Measurements from ENCODE around the gene NAPG. TPM values are rescaled to one million over a fixed set of nuclear protein-coding genes. Genes with fewer than 3 reads are reported as not detected.

NAPG gene
- 24.5 and 33.9 TPM in 2 replicates for total RNA-seq (2014; rRNA removed; shearing (Covaris generic); ENCODE audit: low replicate concordance)

DNA sequence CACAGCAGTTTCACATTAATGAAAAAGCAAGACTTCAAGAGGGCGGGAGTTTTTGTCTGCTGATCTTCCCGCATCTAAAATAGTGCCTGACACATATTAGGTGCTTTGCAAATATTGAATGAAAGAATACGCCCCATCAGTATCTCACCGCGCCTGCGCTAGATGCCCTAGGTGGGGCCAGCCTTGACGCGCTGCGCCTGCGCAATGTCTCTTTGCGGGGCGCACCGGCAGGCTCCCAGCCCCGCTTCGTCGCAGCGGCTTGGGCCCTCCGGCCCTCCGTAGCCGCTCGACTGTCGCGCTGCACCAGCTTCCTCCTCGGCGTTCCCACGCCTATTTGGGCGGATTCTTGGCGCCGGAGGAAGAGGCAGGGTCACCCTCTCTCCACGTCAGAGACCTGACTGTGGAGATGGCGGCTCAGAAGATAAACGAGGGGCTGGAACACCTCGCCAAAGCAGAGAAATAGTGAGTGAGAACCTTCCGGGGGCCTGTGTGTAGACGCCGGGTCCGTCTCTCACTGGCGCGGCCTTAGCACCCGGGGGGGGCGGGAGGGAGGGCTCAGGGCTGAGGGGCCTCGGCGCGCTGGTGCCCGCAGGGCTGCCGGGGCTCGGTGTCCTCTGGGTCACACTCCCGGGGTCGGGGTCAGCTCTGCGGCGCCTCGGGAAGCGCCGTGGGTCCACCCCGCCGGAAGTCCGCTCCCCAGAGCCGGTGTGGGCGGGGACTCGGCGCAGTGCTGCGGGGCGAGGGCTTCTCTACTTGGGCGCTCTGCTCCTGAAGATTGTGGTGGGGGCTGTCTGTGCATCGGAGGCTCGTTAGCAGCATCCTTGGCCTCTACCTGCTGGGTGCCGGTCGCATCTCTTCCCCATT lies at the start of gene NAPG:
Gene NAPG (plus strand): TSS at position 331 of the 864 bp plus-strand sequence. CDS start 76 bp downstream, at position 407.
- DNase-seq, result peak; percentile 92
- peaks cover 1% of the 10 kb centered on the region; the same call in 1 of the 2 replicates for H3K36me3 ChIP-seq
- H3K4me3 ChIP-seq, result peak within 1 kb of the TSS; percentile 79
- no peaks in the 10 kb centered on the region for H3K9me3 ChIP-seq
- H3K27me3 ChIP-seq, result no peaks in the 10 kb centered on the region

DNA sequence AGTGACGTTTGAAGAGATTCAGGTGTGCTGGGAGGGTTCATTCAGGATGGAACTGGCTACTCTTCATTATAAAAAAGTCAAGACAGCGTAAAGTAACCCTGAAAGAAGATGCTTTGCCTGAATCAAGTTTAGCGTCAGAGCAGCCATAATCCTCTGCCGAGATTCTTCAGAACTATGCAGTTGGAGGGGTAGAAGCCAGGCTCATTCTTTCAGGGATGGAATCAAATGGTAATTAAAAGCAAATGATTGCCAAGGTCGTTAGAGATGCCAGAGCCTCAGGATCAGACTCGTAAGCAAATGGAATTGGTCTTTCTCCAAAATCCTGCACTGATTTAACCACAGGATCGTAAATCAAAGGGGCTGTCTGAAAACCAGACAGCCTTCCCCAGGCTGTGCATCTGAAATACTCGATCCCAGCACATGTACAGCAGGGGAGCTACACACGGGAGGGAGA lies 49.5 kb upstream of the NAPG start:
- no peaks in the 10 kb centered on the region for H3K27me3 ChIP-seq
- H3K9me3 ChIP-seq, result no peaks in the 10 kb centered on the region
- H3K36me3 ChIP-seq, result no peaks in the 10 kb centered on the region
- H3K4me3 ChIP-seq, result no peak overlapping the region
- no peak for DNase-seq

DNA sequence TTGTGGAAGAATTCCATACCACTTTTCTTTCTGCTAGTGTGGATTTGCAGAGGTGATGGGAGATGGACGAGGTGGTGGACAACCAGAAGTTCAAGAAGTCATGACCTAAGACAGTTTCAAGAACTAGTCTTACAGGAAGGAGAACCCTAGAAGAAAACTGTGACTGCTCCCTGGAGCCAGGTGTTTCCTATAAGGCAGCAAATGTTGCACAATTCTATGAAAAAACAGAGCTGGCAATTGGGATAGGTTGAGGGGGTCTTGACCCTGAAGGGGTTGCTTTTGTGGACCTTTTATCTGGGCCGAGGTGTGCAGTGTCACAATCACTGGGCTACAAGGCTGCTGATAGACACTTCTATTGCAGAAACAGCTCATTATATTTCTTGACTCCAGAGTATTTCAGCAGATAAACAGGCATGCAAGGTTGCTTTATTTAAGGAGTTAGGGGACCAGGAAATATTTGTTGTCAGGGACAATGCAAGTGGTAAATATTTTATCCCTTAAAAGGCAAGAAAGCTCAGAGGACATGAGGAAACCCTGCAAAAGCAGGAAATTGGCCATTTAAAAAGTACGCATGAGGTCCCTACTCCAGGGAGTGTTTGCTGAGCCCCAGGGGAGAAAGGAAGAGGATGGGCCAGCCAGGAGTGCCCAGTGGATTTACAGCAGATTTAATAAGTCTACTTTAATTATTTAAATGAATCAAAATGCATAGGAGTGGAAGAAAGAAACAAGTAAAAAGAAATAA lies 48.5 kb upstream of the NAPG start:
- no peak overlapping the region for H3K4me3 ChIP-seq
- H3K27me3 ChIP-seq, result no peaks in the 10 kb centered on the region
- H3K36me3 ChIP-seq, result no peaks in the 10 kb centered on the region
- no peaks in the 10 kb centered on the region for H3K9me3 ChIP-seq
- DNase-seq, result no peak

DNA sequence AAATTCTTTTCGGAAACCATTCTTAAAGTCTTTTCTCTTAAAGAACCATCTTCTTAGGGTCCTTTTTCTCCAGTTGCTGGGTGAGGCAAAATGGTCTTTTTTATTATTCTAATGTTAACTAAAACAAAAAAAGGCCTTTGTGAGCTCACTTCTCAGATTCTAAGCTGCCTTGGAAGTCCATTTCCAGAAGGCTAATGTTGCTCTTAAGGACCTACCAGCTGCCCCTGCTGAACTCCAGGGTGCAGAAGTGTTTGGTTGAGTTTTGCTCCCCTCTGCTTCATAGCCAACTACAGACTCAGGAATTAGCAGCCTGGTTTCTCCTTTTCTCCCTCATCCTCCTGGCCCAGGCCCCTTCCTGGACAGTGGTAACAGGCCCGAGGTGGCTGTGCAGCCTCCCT lies 48.0 kb upstream of the NAPG start:
- Histone ChIP-seq H3K27me3 (no peaks in the 10 kb centered on the region), H3K36me3 (no peaks in the 10 kb centered on the region), H3K4me3 (no peak overlapping the region), H3K9me3 (no peaks in the 10 kb centered on the region)
- no peak for DNase-seq

DNA sequence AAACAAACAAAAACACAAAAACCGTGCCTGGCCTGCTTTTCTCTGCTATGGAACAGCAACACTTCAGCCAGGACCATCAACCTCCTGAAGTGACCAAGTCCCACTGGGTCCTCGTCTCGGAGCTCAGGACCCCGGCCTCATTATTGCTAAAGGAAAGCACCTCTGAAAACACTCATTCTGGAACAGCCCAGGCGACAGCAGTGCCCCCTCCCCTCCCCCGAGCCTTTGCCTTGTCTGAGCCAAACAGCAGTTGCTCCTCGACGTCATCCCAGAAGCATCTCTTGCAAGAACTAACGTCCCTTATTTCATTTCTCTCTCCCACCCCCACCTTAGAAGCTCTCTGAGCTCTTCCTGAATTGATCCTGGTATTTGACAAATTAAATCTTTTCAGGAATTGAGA lies 44.0 kb upstream of the NAPG start:
- Histone ChIP-seq H3K36me3 (no peaks in the 10 kb centered on the region), H3K27me3 (no peaks in the 10 kb centered on the region), H3K4me3 (no peak overlapping the region), H3K9me3 (no peaks in the 10 kb centered on the region)
- no peak for DNase-seq

DNA sequence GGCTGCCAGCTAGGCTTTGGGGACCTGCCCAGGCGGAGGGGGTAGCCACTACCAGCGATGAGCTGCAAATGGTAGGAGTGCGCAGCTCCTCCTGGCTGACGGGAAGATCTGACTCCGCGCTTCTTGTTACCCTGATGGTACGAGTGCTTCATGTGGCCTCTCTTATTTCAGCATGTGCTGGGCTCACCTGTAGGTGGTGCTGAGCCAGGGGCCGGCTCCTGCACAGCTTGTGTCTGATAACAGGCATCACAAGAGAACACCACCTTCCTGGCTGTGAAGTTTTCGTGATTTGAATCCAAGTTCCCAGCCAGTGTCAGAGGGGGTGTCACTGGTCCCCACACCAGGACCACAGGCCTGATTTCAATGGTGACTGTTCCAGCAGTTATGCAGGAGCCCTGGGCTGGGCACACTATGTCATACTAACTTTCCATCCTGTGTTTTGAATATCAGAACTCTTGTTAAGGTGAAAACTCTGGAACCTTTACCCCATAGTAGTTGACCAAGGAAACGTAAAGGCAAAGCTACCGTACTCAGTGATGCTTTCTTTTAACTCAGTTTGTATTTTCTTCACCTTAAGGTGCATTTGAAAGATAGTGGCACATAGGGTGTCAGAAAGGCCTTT lies 43.4 kb upstream of the NAPG start:
- no peaks in the 10 kb centered on the region for H3K27me3 ChIP-seq
- no peaks in the 10 kb centered on the region for H3K9me3 ChIP-seq
- no peak for DNase-seq
- no peak overlapping the region for H3K4me3 ChIP-seq
- no peaks in the 10 kb centered on the region for H3K36me3 ChIP-seq

DNA sequence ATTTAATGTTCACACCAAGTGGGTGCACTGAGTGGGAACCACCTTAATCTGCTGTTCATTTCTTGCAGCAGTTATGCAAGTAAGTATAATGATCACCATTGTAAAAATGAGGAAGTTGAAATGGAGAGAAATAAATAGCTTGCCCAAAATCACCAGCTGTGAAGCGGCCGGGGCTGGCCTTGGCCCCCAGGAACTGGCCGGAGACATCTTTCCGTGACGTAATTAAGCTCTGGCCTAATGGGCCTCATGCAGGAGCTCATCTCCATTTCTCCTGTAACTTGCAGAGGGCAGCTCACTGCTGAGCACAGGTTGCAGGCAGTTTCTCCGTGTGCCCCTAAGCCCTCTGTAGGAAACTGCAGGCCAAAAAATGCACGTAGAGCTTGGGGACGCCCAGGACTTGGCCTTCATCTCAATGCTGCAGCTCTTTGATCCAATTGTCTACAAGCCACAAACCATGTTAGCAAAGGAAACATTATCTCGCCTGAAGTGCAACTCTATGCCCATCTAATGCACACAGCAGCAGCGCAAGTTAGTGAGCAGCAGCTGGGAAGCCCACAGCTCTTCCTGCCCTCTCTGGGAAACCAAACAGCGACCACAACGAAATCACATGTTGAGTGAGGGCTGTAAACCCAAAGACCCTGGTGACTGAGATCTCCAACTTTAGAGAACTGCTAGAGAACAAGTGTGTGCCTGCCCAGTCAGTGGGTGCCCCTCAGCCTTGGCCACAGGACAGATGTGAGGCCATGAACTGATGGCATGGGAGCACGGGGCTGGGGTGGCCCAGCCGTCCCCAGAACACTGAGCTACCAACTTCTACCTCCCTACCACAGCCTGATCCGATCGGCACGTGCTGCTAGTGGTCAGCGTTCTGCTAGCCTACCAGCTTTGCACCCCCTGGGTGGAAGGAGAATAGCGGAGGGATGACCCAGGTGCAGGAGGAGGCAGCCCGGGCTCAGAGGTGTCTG lies 42.6 kb upstream of the NAPG start:
- H3K9me3 ChIP-seq, result no peaks in the 10 kb centered on the region
- no peak overlapping the region for H3K4me3 ChIP-seq
- H3K27me3 ChIP-seq, result no peaks in the 10 kb centered on the region
- no peak for DNase-seq
- H3K36me3 ChIP-seq, result no peaks in the 10 kb centered on the region

DNA sequence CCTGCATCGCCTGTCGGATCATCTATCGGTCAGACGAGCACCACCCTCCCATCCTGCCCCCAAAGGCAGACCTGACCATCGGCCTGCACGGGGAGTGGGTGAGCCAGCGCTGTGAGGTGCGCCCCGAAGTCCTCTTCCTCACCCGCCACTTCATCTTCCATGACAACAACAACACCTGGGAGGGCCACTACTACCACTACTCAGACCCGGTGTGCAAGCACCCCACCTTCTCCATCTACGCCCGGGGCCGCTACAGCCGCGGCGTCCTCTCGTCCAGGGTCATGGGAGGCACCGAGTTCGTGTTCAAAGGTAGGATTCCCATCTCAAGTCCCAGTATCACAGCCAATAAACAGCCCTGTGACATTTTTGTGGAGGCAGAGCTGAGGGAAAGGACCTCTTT lies 40.4 kb upstream of the NAPG start:
- no peaks in the 10 kb centered on the region for H3K9me3 ChIP-seq
- H3K27me3 ChIP-seq, result no peaks in the 10 kb centered on the region
- H3K4me3 ChIP-seq, result no peak overlapping the region
- DNase-seq, result no peak
- no peaks in the 10 kb centered on the region for H3K36me3 ChIP-seq

DNA sequence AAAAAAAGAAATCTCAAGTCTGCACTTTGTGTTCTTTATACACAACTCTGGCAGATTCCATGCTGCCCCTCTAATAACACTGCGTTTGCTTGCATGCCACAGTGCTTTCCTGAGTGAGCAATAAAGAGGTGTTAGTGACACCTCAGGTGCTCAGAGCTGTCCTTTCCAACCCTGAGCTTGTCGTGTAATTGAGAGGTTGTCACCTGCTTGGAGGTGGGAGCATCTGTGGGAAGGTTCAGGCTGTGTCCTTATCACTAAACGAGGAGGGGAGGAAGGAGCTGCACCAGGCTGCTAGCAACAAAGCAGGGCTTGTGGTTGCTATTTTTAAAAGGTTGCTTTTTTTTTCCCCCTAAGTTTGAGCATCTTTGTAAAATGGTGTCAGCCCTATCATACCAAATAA lies 39.5 kb upstream of the NAPG start:
- Histone ChIP-seq H3K36me3 (no peaks in the 10 kb centered on the region), H3K9me3 (no peaks in the 10 kb centered on the region), H3K27me3 (no peaks in the 10 kb centered on the region), H3K4me3 (no peak overlapping the region)
- no peak for DNase-seq

DNA sequence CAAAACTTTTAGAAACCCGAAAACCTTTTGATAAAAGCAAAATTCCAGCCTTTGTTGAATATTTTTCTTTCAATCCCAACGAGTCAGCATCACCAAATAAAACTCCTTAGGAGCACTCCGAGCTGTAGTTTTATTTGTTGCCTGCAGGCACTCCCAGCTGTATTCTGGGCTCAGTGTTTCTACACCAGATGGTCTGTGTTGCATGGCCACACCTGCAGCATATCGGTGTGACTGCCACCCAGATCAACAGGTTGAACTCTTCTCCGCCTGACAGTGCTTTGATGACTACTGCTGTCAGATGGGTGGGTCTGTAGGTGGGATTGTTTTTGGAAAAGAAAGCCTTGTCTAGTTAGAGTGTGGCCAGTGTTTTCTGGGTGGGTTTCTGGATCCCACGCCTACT lies 38.7 kb upstream of the NAPG start:
- DNase-seq, result no peak
- no peaks in the 10 kb centered on the region for H3K9me3 ChIP-seq
- H3K4me3 ChIP-seq, result no peak overlapping the region
- H3K27me3 ChIP-seq, result no peaks in the 10 kb centered on the region
- no peaks in the 10 kb centered on the region for H3K36me3 ChIP-seq

DNA sequence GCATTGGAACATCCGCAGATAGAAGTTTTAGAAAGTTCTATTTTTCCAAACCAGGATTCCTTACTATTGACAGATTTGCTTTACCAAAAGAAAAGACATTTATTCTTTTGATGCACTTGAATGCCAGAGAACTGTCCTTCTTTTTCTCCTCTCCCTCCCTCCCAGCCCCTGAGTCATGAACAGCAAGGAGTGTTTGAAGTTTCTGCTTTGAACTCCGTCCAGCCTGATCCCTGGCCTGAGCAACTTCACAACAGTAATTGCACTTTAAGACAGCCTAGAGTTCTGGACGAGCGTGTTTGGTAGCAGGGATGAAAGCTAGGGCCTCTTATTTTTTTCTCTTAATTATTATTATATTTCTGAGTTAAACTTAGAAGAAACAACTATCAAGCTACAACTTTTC lies 37.8 kb upstream of the NAPG start:
- Histone ChIP-seq H3K4me3 (no peak overlapping the region), H3K36me3 (no peaks in the 10 kb centered on the region), H3K27me3 (no peaks in the 10 kb centered on the region), H3K9me3 (no peaks in the 10 kb centered on the region)
- peak; percentile 18 for DNase-seq

DNA sequence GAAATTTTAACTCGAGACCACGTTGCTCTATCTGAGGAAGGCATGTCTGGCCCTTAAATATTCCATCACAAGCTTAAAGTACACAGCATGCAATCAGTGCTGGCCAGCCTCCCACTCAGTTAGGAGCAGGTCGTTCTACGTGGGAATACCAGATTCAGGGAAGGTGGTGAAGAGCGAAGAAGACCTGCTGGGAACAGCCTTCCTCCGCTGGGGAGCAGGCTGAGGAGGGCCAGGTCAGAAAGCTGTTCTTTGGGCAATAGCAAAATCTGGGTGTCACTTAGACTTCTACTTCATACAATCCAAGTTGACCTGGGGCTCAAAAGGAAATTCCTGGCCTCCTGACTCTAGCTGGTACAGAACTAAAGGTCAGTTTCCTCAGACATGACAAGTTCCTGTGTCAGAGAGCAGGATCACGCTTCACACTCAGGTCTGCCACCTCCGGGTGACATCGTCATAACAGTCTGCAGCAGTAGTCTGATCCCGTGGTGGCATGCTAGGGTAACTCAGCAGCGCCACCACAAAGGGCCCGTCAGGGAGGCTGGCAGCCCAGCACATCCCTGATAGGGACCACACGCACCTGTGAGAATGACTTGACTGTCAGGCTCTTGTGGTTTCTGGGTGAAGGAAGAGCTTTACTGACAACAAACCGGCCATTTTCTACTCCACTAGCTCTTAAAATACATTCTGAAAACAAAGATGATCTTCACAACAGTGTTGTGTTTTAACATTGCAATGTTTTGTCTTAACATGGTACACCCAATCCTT lies 35.2 kb upstream of the NAPG start:
- DNase-seq, result no peak
- H3K36me3 ChIP-seq, result no peaks in the 10 kb centered on the region
- H3K27me3 ChIP-seq, result no peaks in the 10 kb centered on the region
- H3K4me3 ChIP-seq, result no peak overlapping the region
- no peaks in the 10 kb centered on the region for H3K9me3 ChIP-seq

DNA sequence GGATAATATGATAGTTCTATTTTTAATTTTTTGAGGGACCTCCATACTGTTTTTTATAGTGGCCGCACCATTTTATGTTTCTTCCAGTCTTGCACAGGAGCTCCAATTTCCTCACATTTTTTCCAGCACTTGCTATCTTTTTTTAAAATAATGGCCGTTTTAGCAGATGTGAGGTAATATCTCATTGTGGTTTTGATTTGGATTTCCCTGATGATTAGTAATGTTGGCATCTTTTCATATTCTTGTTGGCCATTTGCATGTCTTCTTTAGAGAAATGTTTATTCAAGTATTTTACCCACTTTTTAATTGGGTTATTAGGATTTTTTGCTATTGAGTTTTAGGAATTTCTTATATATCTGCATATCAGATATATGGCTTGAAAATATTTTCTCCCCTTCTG lies 29.9 kb upstream of the NAPG start:
- no peaks in the 10 kb centered on the region for H3K27me3 ChIP-seq

DNA sequence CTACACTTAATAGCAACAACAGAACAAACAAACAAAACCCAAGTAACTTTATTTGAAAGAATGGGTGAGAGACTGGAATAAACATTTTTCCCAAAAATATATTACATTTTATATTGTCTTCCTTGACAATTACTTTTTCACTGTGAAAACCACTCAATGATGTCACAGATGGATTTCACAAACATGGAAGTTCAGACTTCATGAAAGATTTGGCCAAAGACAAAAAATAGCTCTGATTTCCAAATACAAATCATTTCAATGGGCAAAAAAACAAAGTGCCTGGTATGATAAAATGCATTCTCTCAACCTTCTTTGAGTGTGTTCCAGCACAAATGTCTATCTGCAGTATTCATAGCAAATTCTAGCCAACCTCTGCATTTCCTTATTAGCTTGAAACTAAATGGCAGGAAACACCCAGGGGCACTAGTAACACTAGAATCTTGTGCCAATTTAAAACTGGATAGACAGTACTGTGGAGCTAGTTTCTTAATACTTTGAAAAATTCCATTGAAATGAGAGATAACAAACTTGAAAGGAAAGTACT lies 28.5 kb upstream of the NAPG start:
- H3K4me3 ChIP-seq, result no peak overlapping the region
- H3K36me3 ChIP-seq, result no peaks in the 10 kb centered on the region
- H3K27me3 ChIP-seq, result no peaks in the 10 kb centered on the region
- H3K9me3 ChIP-seq, result 0 out of 2 replicates have a peak, but pooled peaks cover 2% of the 10 kb centered on the region
- peak; percentile 21 for DNase-seq

More for the DNA sequence above, 29.9 kb upstream of the NAPG start:
- H3K4me3 ChIP-seq, result no peak overlapping the region
- DNase-seq, result no peak
- H3K36me3 ChIP-seq, result no peaks in the 10 kb centered on the region
- H3K9me3 ChIP-seq, result 0 out of 2 replicates have a peak, but pooled peaks cover 2% of the 10 kb centered on the region

DNA sequence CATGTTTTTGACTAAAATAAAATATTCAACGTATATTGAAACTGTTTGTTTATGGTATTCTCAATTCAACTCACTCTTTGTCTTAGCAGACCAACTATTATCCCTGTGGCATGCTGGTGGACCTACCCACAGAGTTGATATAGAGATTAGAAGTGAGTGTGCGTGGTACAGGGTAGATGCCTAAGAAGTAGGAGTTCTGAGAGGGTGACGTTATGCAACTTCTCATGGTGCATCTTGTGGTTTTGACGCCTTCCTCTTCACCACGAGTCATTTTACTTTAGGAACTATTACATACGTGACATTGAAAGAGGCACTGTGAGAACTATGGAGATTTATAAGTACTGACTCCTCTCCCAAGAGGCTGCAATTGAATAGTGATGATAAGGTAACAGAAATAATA lies 26.6 kb upstream of the NAPG start:
- no peak for DNase-seq
- Histone ChIP-seq H3K4me3 (no peak overlapping the region), H3K36me3 (no peaks in the 10 kb centered on the region), H3K27me3 (no peaks in the 10 kb centered on the region), H3K9me3 (peaks cover 7% of the 10 kb centered on the region)
